ENCODE results near the gene PDE4D. TPM values are rescaled to one million over a fixed set of nuclear protein-coding genes. Genes with fewer than 3 reads are reported as not detected.

The PDE4D gene
- total RNA-seq, 1 donor from 2014 or later, result 14.2 TPM

DNA sequence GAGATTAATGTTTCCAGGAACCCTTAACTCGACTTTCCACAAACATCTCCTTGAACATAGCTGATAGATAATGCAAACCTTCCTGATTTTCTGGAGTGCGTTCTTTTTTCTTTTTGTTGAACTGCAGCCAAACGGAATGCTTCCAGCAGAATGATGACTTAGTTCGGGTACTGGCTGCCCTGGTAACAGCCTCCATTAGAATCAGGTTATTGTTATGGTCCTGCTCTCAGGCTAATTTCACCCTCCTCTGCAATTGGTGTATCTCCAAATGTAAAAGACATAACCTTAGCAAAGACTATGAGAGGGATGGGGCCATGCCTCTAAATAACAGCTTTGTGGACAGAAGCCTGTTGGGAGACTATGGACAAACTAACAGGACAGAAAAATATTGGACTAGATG lies 116.5 kb downstream of the PDE4D start:
- DNase-seq (ENCODE audit: low read depth), result no peak
- H3K27me3 Mint-ChIP-seq (ENCODE audit: low read depth, unreplicated experiment), result no peaks in the 10 kb centered on the region
- Histone ChIP-seq H3K9ac (ENCODE audit: low read length) (no peak overlapping the region), H4K20me1 (ENCODE audit: insufficient read depth, low read length) (no peaks in the 10 kb centered on the region), H3K27ac (ENCODE audit: low read depth, low read length) (no peak overlapping the region), H3K4me1 (ENCODE audit: insufficient read depth, low read length) (no peaks in the 10 kb centered on the region), H3K4me3 (ENCODE audit: insufficient read depth, low read depth, low read length) (no peak overlapping the region), H3K4me2 (ENCODE audit: low read length) (no peak overlapping the region), H3K79me2 (ENCODE audit: insufficient read depth, low read length) (no peaks in the 10 kb centered on the region), H3K27me3 (ENCODE audit: insufficient read depth, low read length) (no peaks in the 10 kb centered on the region), H3K9me3 (ENCODE audit: insufficient read depth, low read depth, low read length) (no peaks in the 10 kb centered on the region), H3K36me3 (ENCODE audit: insufficient read depth, low read length) (no peaks in the 10 kb centered on the region), H2AFZ (ENCODE audit: low read depth, low read length) (no peak overlapping the region)
- FAIRE-seq, result no peak
- no peaks in the 10 kb centered on the region for H3K9me3 Mint-ChIP-seq (ENCODE audit: unreplicated experiment)
- no peaks in the 10 kb centered on the region for H3K36me3 Mint-ChIP-seq (ENCODE audit: low read depth, unreplicated experiment)
- peaks cover 3% of the 10 kb centered on the region for H3K4me1 Mint-ChIP-seq (ENCODE audit: low read depth, unreplicated experiment)
- TF ChIP-seq EZH2 (IDR thresholded peaks at IDR 0.05; ENCODE audit: insufficient read depth, low read length), result no peak
- TF ChIP-seq, protein P1, sequence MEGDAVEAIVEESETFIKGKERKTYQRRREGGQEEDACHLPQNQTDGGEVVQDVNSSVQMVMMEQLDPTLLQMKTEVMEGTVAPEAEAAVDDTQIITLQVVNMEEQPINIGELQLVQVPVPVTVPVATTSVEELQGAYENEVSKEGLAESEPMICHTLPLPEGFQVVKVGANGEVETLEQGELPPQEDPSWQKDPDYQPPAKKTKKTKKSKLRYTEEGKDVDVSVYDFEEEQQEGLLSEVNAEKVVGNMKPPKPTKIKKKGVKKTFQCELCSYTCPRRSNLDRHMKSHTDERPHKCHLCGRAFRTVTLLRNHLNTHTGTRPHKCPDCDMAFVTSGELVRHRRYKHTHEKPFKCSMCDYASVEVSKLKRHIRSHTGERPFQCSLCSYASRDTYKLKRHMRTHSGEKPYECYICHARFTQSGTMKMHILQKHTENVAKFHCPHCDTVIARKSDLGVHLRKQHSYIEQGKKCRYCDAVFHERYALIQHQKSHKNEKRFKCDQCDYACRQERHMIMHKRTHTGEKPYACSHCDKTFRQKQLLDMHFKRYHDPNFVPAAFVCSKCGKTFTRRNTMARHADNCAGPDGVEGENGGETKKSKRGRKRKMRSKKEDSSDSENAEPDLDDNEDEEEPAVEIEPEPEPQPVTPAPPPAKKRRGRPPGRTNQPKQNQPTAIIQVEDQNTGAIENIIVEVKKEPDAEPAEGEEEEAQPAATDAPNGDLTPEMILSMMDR (IDR thresholded peaks at IDR 0.05; ENCODE audit: insufficient read depth, low read depth, low read length), result no peak
- H3K4me3 Mint-ChIP-seq (ENCODE audit: unreplicated experiment), result no peak overlapping the region
- H3K27ac Mint-ChIP-seq (ENCODE audit: unreplicated experiment), result no peak overlapping the region

DNA sequence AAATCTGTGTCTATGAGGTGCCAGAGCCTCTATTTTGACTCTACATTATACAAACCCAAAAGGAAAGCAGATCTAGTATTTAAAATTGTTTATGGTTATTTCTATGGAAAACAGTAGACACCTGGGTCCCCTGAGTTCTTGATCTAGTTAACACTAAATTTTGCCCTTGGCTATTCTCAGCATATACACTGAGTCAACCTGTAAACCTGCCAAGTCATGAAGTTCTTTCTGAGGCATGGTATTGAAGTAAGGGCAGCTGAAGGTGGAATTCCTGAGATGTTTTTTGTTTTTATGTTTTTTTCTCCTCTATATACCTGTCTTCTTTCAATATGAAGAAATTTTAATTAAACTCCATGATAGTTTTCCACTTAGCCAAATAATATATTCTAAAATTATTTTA lies 120.2 kb downstream of the PDE4D start:
- FAIRE-seq, result no peak
- Histone ChIP-seq H3K36me3 (ENCODE audit: insufficient read depth, low read length) (no peaks in the 10 kb centered on the region), H3K79me2 (ENCODE audit: insufficient read depth, low read length) (no peaks in the 10 kb centered on the region), H3K4me1 (ENCODE audit: insufficient read depth, low read length) (peaks cover 7% of the 10 kb centered on the region), H3K9me3 (ENCODE audit: insufficient read depth, low read depth, low read length) (no peaks in the 10 kb centered on the region), H3K27me3 (ENCODE audit: insufficient read depth, low read length) (no peaks in the 10 kb centered on the region), H3K4me2 (ENCODE audit: low read length) (no peak overlapping the region), H4K20me1 (ENCODE audit: insufficient read depth, low read length) (no peaks in the 10 kb centered on the region), H2AFZ (ENCODE audit: low read depth, low read length) (no peak overlapping the region), H3K4me3 (ENCODE audit: insufficient read depth, low read depth, low read length) (no peak overlapping the region), H3K9ac (ENCODE audit: low read length) (no peak overlapping the region), H3K27ac (ENCODE audit: low read depth, low read length) (no peak overlapping the region)
- no peaks in the 10 kb centered on the region for H3K9me3 Mint-ChIP-seq (ENCODE audit: unreplicated experiment)
- H3K27me3 Mint-ChIP-seq (ENCODE audit: low read depth, unreplicated experiment), result no peaks in the 10 kb centered on the region
- H3K4me3 Mint-ChIP-seq (ENCODE audit: unreplicated experiment), result no peak overlapping the region
- H3K36me3 Mint-ChIP-seq (ENCODE audit: low read depth, unreplicated experiment), result no peaks in the 10 kb centered on the region
- no peak for TF ChIP-seq EZH2 (IDR thresholded peaks at IDR 0.05; ENCODE audit: insufficient read depth, low read length)
- TF ChIP-seq, protein P1 (IDR thresholded peaks at IDR 0.05; ENCODE audit: insufficient read depth, low read depth, low read length), result no peak
- peaks cover 14% of the 10 kb centered on the region for H3K4me1 Mint-ChIP-seq (ENCODE audit: low read depth, unreplicated experiment)
- peak; percentile 41 for DNase-seq (ENCODE audit: low read depth)
- H3K27ac Mint-ChIP-seq (ENCODE audit: unreplicated experiment), result no peak overlapping the region

DNA sequence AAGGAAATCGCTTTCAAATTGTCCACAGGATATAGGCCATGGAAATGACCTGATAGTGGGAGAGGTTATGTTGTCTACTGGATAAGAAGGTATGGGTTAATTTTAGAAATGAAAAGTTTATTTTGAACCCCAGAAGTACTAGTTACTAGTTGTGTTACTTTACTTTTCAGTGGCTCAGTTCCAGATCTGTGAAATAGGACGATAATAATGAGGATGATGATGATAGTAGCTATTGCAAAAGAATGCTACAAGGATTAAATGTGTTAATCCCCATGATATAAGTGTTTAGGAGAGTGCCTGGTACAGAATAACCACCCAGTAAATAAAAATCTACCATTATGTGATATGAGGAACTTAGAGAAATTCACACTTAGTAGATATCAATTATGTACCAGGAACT lies 120.8 kb downstream of the PDE4D start:
- H4K20me1 ChIP-seq (ENCODE audit: insufficient read depth, low read length), result no peaks in the 10 kb centered on the region
- H3K27me3 ChIP-seq (ENCODE audit: insufficient read depth, low read length), result no peaks in the 10 kb centered on the region
- Mint-ChIP-seq H3K9me3 (ENCODE audit: unreplicated experiment) (no peaks in the 10 kb centered on the region), H3K36me3 (ENCODE audit: low read depth, unreplicated experiment) (no peaks in the 10 kb centered on the region), H3K27ac (ENCODE audit: unreplicated experiment) (no peak overlapping the region), H3K4me3 (ENCODE audit: unreplicated experiment) (no peak overlapping the region), H3K4me1 (ENCODE audit: low read depth, unreplicated experiment) (peaks cover 18% of the 10 kb centered on the region), H3K27me3 (ENCODE audit: low read depth, unreplicated experiment) (no peaks in the 10 kb centered on the region)
- H3K36me3 ChIP-seq (ENCODE audit: insufficient read depth, low read length), result no peaks in the 10 kb centered on the region
- no peak overlapping the region for H2AFZ ChIP-seq (ENCODE audit: low read depth, low read length)
- no peak overlapping the region for H3K4me3 ChIP-seq (ENCODE audit: insufficient read depth, low read depth, low read length)
- H3K4me1 ChIP-seq (ENCODE audit: insufficient read depth, low read length), result peaks cover 7% of the 10 kb centered on the region
- H3K9me3 ChIP-seq (ENCODE audit: insufficient read depth, low read depth, low read length), result no peaks in the 10 kb centered on the region
- H3K4me2 ChIP-seq (ENCODE audit: low read length), result no peak overlapping the region
- FAIRE-seq, result no peak
- DNase-seq (ENCODE audit: low read depth), result no peak
- no peak for TF ChIP-seq EZH2 (IDR thresholded peaks at IDR 0.05; ENCODE audit: insufficient read depth, low read length)
- TF ChIP-seq, protein P1 (IDR thresholded peaks at IDR 0.05; ENCODE audit: insufficient read depth, low read depth, low read length), result no peak
- H3K9ac ChIP-seq (ENCODE audit: low read length), result no peak overlapping the region
- H3K27ac ChIP-seq (ENCODE audit: low read depth, low read length), result no peak overlapping the region
- peaks cover 2% of the 10 kb centered on the region for H3K79me2 ChIP-seq (ENCODE audit: insufficient read depth, low read length)

All from astrocyte (in vitro differentiated cells and primary cell).